Endothelial cell of umbilical vein (primary cell): ENCODE measurements around the gene RAD23B. TPM values are rescaled to one million over a fixed set of nuclear protein-coding genes. Genes with fewer than 3 reads are reported as not detected.

Source experiments
- BruUV-seq: library from RNA; stranded (reverse); fragments of 400-500 nt; replicated peaks from 2 replicates; lab custom pipeline; 2021; lab: Mats Ljungman, UMichigan
- CTCF ChIA-PET: fragments of 300-600, 350-600 bp; sonication (Branson Sonifier 250); formaldehyde crosslinking; loops from one replicate; lab custom pipeline; 2021; ENCODE audit warnings: antibody characterized with exemption, inconsistent platforms; lab: Charles Lee
- POLR2A ChIA-PET: fragments of 300-600, 350-600 bp; sonication (Branson Sonifier 250); formaldehyde crosslinking; loops from one replicate; lab custom pipeline; 2021; ENCODE audit warnings: antibody characterized with exemption, inconsistent platforms; lab: Charles Lee
- DNase-seq: peaks from one replicate; pipeline ENCODE4 v3.0.0-alpha.2; 2011; ENCODE audit warnings: low read depth, low spot score
- FAIRE-seq: peaks from 2 replicates; lab custom pipeline; 2011; peaks lifted over from hg19 to GRCh38; lab: Jason Lieb, UNC
- H2AFZ ChIP-seq: 2 replicates; pipeline ENCODE4 v1.6.0; 2012; ENCODE audit warnings: low read depth, low read length, control low read depth, inconsistent platforms
- H3K27ac ChIP-seq: 2 replicates; pipeline ENCODE4 v1.5.1; 2011; ENCODE audit warnings: low read depth, mild to moderate bottlenecking, control low read depth, low read length, moderate library complexity; ENCODE audit not compliant: insufficient read depth
- H3K27me3 ChIP-seq, 2 experiments: 2 replicates each; pipeline versions ENCODE4 v1.6.0 to v1.6.1; 2011; ENCODE audit warnings: low read length in 2 of 2, mixed read lengths in 1 of 2; ENCODE audit not compliant: control insufficient read depth in 2 of 2, insufficient read depth in 2 of 2
- H3K36me3 ChIP-seq, 2 experiments: 2 replicates in 1 of 2; 3 replicates in 1 of 2; pipeline ENCODE4 v1.5.1; 2011; ENCODE audit warnings: low read length in 2 of 2, mild to moderate bottlenecking in 1 of 2, moderate library complexity in 1 of 2; ENCODE audit not compliant: control insufficient read depth in 2 of 2, insufficient read depth in 2 of 2; ENCODE audit errors: extremely low read depth in 1 of 2
- H3K4me1 ChIP-seq: 3 replicates; pipeline ENCODE4 v1.5.1; 2011; ENCODE audit warnings: mild to moderate bottlenecking, low read length; ENCODE audit not compliant: control insufficient read depth, insufficient read depth; ENCODE audit errors: extremely low read depth
- H3K4me2 ChIP-seq: 2 replicates; pipeline ENCODE4 v1.6.1; 2011; ENCODE audit warnings: low read length, control low read depth, mixed read lengths; ENCODE audit not compliant: insufficient read depth
- H3K4me3 ChIP-seq, 3 experiments: fragments of 200-600 bp in 1 of 3; sonication (generic), shearing (Covaris generic) in 1 of 3; replicated peaks in 1 of 3; 2 replicates each; pipeline ENCODE4 v1.5.1; 2011 to 2016; ENCODE audit warnings: control low read depth in 3 of 3, low read length in 3 of 3, mild to moderate bottlenecking in 2 of 3, inconsistent platforms in 1 of 3, low read depth in 1 of 3, moderate library complexity in 1 of 3; ENCODE audit not compliant: insufficient read depth in 1 of 3
- H3K79me2 ChIP-seq: 2 replicates; pipeline ENCODE4 v1.6.0; 2012; ENCODE audit warnings: low read length, inconsistent platforms; ENCODE audit not compliant: control insufficient read depth, insufficient read depth
- H3K9ac ChIP-seq: replicated peaks from 2 replicates; pipeline ENCODE3; 2011; ENCODE audit warnings: low read length, control low read depth; ENCODE audit not compliant: insufficient read depth; ENCODE audit errors: extremely low read depth
- H3K9me1 ChIP-seq: replicated peaks from 3 replicates; pipeline ENCODE4 v1.6.0; 2011; ENCODE audit warnings: mild to moderate bottlenecking, low read length; ENCODE audit not compliant: control insufficient read depth, insufficient read depth; ENCODE audit errors: extremely low read depth
- H3K9me3 ChIP-seq: replicated peaks from 2 replicates; pipeline ENCODE4 v1.5.1; 2012; ENCODE audit warnings: low read length, inconsistent platforms; ENCODE audit not compliant: control insufficient read depth, insufficient read depth
- H4K20me1 ChIP-seq: replicated peaks from 2 replicates; pipeline ENCODE3; 2011; ENCODE audit warnings: mild to moderate bottlenecking, low read length; ENCODE audit not compliant: control insufficient read depth, insufficient read depth; ENCODE audit errors: extremely low read depth
- EZH2 ChIP-seq: IDR thresholded peaks from 2 replicates; pipeline ENCODE4 v1.6.1; 2012; ENCODE audit warnings: borderline replicate concordance, low read depth, mild to moderate bottlenecking, moderate library complexity, low read length, inconsistent platforms; ENCODE audit not compliant: severe bottlenecking
- FOS ChIP-seq: IDR thresholded peaks from 2 replicates; pipeline ENCODE4 v1.6.1; 2011; ENCODE audit warnings: mild to moderate bottlenecking, low read length, moderate library complexity, borderline replicate concordance; ENCODE audit not compliant: insufficient read depth
- GATA2 ChIP-seq: IDR thresholded peaks from 2 replicates; pipeline ENCODE4 v1.7.0; 2011; ENCODE audit warnings: low read depth, mild to moderate bottlenecking, moderate library complexity, mixed read lengths, low read length; ENCODE audit not compliant: insufficient read length, insufficient read depth
- JUN ChIP-seq: IDR thresholded peaks from 2 replicates; pipeline ENCODE4 v1.6.1; 2011; ENCODE audit warnings: borderline replicate concordance, low read depth; ENCODE audit not compliant: insufficient read length, insufficient read depth
- MYC ChIP-seq: IDR thresholded peaks from one replicate; pipeline ENCODE4 v1.6.1; 2011; ENCODE audit warnings: mild to moderate bottlenecking, low read depth, low read length
- POLR2A ChIP-seq: IDR thresholded peaks from 2 replicates; pipeline ENCODE4 v1.6.1; 2012; ENCODE audit warnings: low read depth, mild to moderate bottlenecking, control low read depth, low read length
- POLR2AphosphoS5 ChIP-seq: IDR thresholded peaks from 2 replicates; pipeline ENCODE4 v1.6.1; 2012; ENCODE audit warnings: low read depth, mild to moderate bottlenecking, control low read depth, low read length, moderate library complexity; ENCODE audit not compliant: insufficient read depth
- dilution Hi-C: fragments of 300-500 bp; cut with MboI; formaldehyde crosslinking; loops from one replicate; pipeline ENCODE4 v1.15.0; 2019; ENCODE audit warnings: low sequenced_read_pairs; ENCODE audit not compliant: extremely low pct_ligation_motif_present
- intact Hi-C: fragments of 100-400 bp; cut with micrococcal nuclease; formaldehyde crosslinking; loops from one replicate; pipeline ENCODE4 v1.10.0; 2022
- polyA plus RNA-seq, 4 experiments: library from polyadenylated mRNA; depleted of rRNA in 3 of 4; stranded (reverse) in 3 of 4; unstranded in 1 of 4; fragments of >200 nt; gene quantifications; 2 replicates each; pipeline versions ENCODE4 v1.2.1 to v1.2.3, GENCODE V29; 2011 to 2012; ENCODE audit warnings: missing spikeins in 1 of 4
- total RNA-seq: library from RNA; stranded (reverse); gene quantifications from 2 replicates; pipeline ENCODE4 v1.2.3, GENCODE V29; 2021
- TF ChIP-seq, protein P1 (sequence below), 2 donors: IDR thresholded peaks; 1 replicate in 1 of 2; 2 replicates in 1 of 2; pipeline ENCODE4 v1.5.1; 2011; ENCODE audit warnings: low read length in 2 of 2, mild to moderate bottlenecking in 2 of 2, moderate library complexity in 2 of 2, control low read depth in 1 of 2, inconsistent platforms in 1 of 2, low read depth in 1 of 2; ENCODE audit not compliant: insufficient read depth in 1 of 2; ENCODE audit errors: extremely low read depth in 1 of 2
- TF ChIP-seq, protein P2 (sequence below): IDR thresholded peaks from 2 replicates; pipeline ENCODE4 v1.6.1; 2011; ENCODE audit not compliant: insufficient read depth, insufficient read length

Gene RAD23B
- total and polyA plus RNA-seq, 2 donors (not counting 3 experiments of a cell fraction or from before 2014, with no cell fraction given) = 63.8 to 100 TPM

DNA sequence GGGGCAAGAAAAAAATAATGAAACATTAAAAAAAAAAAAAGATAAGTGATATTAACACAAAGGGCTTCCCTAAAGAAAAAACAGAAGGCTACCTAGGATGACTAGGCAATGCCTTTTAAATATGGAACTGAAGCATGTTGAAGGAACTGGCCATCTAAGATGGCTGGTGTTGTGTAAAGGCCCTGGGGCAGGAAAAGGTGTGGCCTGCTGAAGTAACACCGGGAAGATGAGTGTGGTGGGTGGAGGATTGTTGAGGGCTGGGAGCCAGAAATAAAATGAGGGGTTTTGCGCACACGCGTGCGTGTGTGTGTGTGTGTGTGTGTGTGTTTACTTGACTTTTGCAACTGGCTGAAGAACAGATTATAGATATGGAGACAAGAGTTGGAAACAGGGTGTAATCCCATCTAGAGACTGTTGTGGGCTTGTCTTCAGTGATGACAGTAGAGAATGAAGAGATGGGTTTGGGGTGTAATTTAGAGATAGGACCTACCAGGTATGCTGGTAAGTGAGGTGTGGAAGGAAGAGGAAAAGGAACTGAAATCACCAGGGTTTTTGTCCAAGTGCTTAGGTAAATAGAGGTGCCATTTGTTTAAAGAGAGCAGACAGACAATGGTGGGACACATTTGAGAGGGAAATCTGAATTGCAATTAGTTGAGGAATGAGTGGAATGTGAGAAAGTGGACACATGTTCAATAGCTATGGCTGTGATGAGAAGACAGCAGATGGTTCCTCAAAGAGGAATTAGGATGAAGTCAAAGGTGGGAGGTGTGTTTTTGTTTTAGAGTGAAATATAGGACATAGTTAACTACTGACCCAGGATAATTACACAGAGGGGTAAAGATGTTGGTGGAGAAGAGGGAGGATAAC lies 33.9 kb downstream of the RAD23B start:
- H3K79me2 ChIP-seq = peaks cover 78% of the 10 kb centered on the region
- H3K27me3 ChIP-seq = no peaks in the 10 kb centered on the region
- no peak overlapping the region for H3K4me2 ChIP-seq
- H3K4me1 ChIP-seq = no peaks in the 10 kb centered on the region
- intact Hi-C loops = no loop called here
- TF ChIP-seq JUN (no peak), MYC (no peak), GATA2 (no peak), POLR2AphosphoS5 (no peak), EZH2 (no peak), FOS (no peak), POLR2A (no peak)
- TF ChIP-seq, protein P1, sequence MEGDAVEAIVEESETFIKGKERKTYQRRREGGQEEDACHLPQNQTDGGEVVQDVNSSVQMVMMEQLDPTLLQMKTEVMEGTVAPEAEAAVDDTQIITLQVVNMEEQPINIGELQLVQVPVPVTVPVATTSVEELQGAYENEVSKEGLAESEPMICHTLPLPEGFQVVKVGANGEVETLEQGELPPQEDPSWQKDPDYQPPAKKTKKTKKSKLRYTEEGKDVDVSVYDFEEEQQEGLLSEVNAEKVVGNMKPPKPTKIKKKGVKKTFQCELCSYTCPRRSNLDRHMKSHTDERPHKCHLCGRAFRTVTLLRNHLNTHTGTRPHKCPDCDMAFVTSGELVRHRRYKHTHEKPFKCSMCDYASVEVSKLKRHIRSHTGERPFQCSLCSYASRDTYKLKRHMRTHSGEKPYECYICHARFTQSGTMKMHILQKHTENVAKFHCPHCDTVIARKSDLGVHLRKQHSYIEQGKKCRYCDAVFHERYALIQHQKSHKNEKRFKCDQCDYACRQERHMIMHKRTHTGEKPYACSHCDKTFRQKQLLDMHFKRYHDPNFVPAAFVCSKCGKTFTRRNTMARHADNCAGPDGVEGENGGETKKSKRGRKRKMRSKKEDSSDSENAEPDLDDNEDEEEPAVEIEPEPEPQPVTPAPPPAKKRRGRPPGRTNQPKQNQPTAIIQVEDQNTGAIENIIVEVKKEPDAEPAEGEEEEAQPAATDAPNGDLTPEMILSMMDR (IDR thresholded peaks at IDR 0.05; ENCODE audit: extremely low read depth in 1 of 2, insufficient read depth in 1 of 2, low read depth in 1 of 2, low read length in 2 of 2) = no peak
- TF ChIP-seq, protein P2, sequence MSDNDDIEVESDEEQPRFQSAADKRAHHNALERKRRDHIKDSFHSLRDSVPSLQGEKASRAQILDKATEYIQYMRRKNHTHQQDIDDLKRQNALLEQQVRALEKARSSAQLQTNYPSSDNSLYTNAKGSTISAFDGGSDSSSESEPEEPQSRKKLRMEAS = no peak
- no peak overlapping the region for H3K4me3 ChIP-seq
- dilution Hi-C loops = no loop called here
- no peaks in the 10 kb centered on the region for H3K9me1 ChIP-seq
- H3K9me3 ChIP-seq = no peaks in the 10 kb centered on the region
- BruUV-seq = no TSS peak
- no peak overlapping the region for H3K27ac ChIP-seq
- ChIA-PET POLR2A (no interaction called here), CTCF (interaction anchor here (1.0 kb wide), 1 partner anchor 25 kb away, joined by 3 read pairs; no protein-coding TSS in a partner anchor)
- no peak for DNase-seq
- H4K20me1 ChIP-seq = peaks cover 6% of the 10 kb centered on the region
- no peak overlapping the region for H3K9ac ChIP-seq
- FAIRE-seq = no peak
- H2AFZ ChIP-seq = no peak overlapping the region
- H3K36me3 ChIP-seq = peaks cover 5 to 9% of the 10 kb centered on the region in 2 experiments
